ENCODE results near the gene TOP2B. TPM values are rescaled to one million over a fixed set of nuclear protein-coding genes. Genes with fewer than 3 reads are reported as not detected.

TOP2B gene
- total and polyA plus RNA-seq, 9 of the 15 experiments (the other 6 are each of a cell fraction or from before 2014, with no cell fraction given) = 45.3 to 186 (median 134) TPM

GRCh38 chr3:25678581-25678980 lies 13.9 kb upstream of the TOP2B start:
- ChIA-PET POLR2A (no interaction called here), CTCF (ENCODE audit: low intra/inter-chr PET ratio) (no interaction called here)
- TF ChIP-seq CAMTA2 (CRISPR knock-in tag; conservative IDR thresholded peaks at IDR 0.05) (no peak), RCOR1 (IDR thresholded peaks at IDR 0.05; ENCODE audit: borderline replicate concordance in 1 of 2, low read depth in 2 of 2, low read length in 2 of 2) (no peak), JUNB (CRISPR knock-in tag; conservative IDR thresholded peaks at IDR 0.05) (no peak), ZNF253 (CRISPR knock-in tag; conservative IDR thresholded peaks at IDR 0.05) (no peak), TSHZ1 (CRISPR knock-in tag; IDR thresholded peaks at IDR 0.05) (no peak), KDM2B (CRISPR knock-in tag; IDR thresholded peaks at IDR 0.05) (no peak)
- Histone ChIP-seq H2AFZ (ENCODE audit: low read depth, low read length) (no peak overlapping the region), H3K9me3 (replicated peaks; ENCODE audit: control insufficient read depth, insufficient read depth, low read depth, low read length) (no peaks in the 10 kb centered on the region), H3K9ac (ENCODE audit: insufficient read depth in 1 of 2, low read depth in 2 of 2, low read length in 2 of 2) (no peak overlapping the region), H3K4me3 (no peak overlapping the region), H3K27ac (ENCODE audit: extremely low read depth, low read depth, low read length) (no peak overlapping the region), H3K4me1 (replicated peaks in 1 of 2; ENCODE audit: control insufficient read depth in 2 of 2, insufficient read depth in 2 of 2, low read length in 2 of 2) (peaks cover 2 to 5% of the 10 kb centered on the region in 2 experiments; a peak in 1 of 5 replicates), H3K36me3 (ENCODE audit: control insufficient read depth, insufficient read depth, low read length) (no peaks in the 10 kb centered on the region), H4K20me1 (replicated peaks; ENCODE audit: control insufficient read depth, insufficient read depth, low read length) (no peaks in the 10 kb centered on the region), H3K79me2 (ENCODE audit: control insufficient read depth, insufficient read depth, low read length) (no peaks in the 10 kb centered on the region), H3K27me3 (ENCODE audit: control insufficient read depth in 2 of 2, insufficient read depth in 2 of 2, low read length in 2 of 2) (peaks cover 0 to 12% of the 10 kb centered on the region in 2 experiments; a peak in 2 of 5 replicates), H3K9me1 (ENCODE audit: control insufficient read depth, insufficient read depth, low read length) (no peaks in the 10 kb centered on the region), H3K4me2 (ENCODE audit: insufficient read depth, low read length) (no peak overlapping the region)
- FAIRE-seq (no peak), DNase-seq (ENCODE audit: extremely low read depth in 1 of 4, low spot score in 3 of 4) (no peak), ATAC-seq (no peak)
- intact Hi-C loops (cut with micrococcal nuclease) (no loop called here), in situ Hi-C loops (cut with MboI) (no loop called here)
- no TSS peak for BruUV-seq (replicated peaks)
